ENCODE results near the gene SUGT1.
A peak's percentile ranks its signal among the peaks of the same experiment; 100 is the strongest.

The SUGT1 gene

DNA sequence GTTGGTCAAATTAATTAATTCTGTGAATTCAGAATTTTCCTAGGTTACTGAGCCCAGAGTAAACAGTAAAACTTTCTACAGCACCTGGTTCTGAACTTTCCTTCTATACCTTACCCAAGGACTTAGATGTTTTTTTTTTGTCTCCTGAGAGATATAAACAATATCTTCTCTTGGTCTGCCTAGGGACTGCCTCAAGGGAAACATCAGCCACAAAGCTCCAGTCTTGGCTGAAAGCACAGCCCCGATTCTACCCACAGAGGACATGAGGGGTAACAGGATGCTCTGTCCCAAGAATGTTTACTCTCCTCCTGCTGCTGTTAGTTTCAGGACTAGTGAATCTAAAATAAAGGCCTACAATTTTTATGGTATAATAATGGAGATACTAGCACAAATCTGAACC, 72.7 kb downstream of the SUGT1 start:
- no peak overlapping the region for H3K4me3 ChIP-seq (ENCODE audit: low read length in 2 of 2)
- no peaks in the 10 kb centered on the region for H3K27me3 ChIP-seq (ENCODE audit: control insufficient read depth in 2 of 2, insufficient read depth in 2 of 2, low read length in 2 of 2)
- no peaks in the 10 kb centered on the region for H3K4me1 ChIP-seq (ENCODE audit: control insufficient read depth in 2 of 2, insufficient read depth in 2 of 2, low read length in 2 of 2)
- no peak overlapping the region for H3K9ac ChIP-seq (ENCODE audit: low read depth in 1 of 2, low read length in 2 of 2)
- no peaks in the 10 kb centered on the region for H3K9me3 ChIP-seq (ENCODE audit: control insufficient read depth in 2 of 2, low read length in 2 of 2)
- H3K27ac ChIP-seq (ENCODE audit: low read depth in 2 of 2, low read length in 2 of 2): no peak overlapping the region
- no peaks in the 10 kb centered on the region for H3K36me3 ChIP-seq (ENCODE audit: control insufficient read depth in 2 of 2, insufficient read depth in 2 of 2, low read length in 2 of 2)

DNA sequence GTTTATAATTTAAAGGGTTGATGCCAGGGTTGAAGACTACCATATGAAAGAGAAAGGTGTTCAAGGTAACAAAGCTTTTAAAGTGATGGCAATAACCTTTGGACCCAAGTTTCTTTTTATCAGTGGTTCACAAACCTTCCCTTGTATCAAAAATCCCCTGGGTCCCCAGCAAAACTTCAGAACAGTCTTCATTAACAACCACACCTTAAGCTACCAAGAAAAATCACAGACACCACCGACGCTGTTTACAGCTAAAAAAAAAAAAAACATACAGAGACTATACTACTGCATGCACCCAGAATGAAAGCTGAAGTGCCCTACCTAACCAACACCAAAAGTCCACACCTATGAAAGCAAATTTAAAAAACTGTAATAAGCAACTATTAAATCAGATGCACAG, 73.6 kb downstream of the SUGT1 start:
- Histone ChIP-seq H3K9ac (ENCODE audit: low read depth in 1 of 2, low read length in 2 of 2) (no peak overlapping the region), H3K9me3 (ENCODE audit: control insufficient read depth in 2 of 2, low read length in 2 of 2) (no peaks in the 10 kb centered on the region), H3K4me1 (ENCODE audit: control insufficient read depth in 2 of 2, insufficient read depth in 2 of 2, low read length in 2 of 2) (no peaks in the 10 kb centered on the region), H3K27me3 (ENCODE audit: control insufficient read depth in 2 of 2, insufficient read depth in 2 of 2, low read length in 2 of 2) (no peaks in the 10 kb centered on the region), H3K36me3 (ENCODE audit: control insufficient read depth in 2 of 2, insufficient read depth in 2 of 2, low read length in 2 of 2) (no peaks in the 10 kb centered on the region), H3K4me3 (ENCODE audit: low read length in 2 of 2) (no peak overlapping the region), H3K27ac (ENCODE audit: low read depth in 2 of 2, low read length in 2 of 2) (no peak overlapping the region)

DNA sequence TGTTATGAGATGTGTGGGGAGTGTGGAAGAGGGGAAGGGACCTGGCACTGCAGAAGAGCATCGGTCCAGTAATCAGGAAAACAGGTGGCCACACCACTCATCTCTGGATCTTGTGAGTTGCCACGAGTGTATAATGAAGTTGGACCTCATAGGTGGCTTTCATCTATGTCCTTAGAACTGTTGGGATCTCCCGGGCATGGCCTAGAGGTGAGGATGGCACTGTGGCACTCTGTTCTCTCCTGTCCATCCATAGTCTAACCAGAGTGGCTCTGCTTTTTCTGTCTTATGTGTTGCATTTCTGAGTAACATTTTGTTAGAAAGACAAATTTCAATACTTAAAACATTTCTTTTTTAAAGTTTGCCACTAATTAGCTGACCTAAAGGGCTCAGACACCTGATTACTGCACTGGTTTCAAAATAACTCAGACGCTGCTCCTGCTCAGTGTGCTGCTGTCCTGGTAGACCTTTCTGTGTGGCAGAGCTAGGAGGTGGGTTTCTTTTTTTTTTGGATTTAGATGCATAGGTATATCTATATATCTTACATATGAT, 81.5 kb downstream of the SUGT1 start:
- Histone ChIP-seq H3K27ac (ENCODE audit: low read depth in 2 of 2, low read length in 2 of 2) (no peak overlapping the region), H3K27me3 (ENCODE audit: control insufficient read depth in 2 of 2, insufficient read depth in 2 of 2, low read length in 2 of 2) (peaks cover under 1 to 8% of the 10 kb centered on the region in 2 donors)

DNA sequence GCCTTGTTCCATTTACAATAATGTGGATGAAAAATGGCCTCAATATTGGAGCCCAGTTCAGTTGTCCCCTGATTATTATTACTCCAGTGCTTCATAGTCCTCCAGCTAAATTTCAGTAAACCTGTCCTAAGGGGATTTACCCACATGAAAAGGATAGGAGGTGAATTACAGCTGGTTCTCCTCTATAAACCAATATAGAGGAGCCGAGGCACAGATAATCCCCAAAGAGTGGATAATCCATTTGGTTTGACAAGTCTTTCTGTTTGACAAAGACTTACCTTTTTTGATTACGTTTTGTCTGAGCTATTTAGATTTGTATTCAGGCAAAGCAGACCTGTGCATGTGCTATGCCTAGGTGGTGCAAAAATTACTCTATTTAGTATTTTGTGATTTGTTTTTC, 84.3 kb downstream of the SUGT1 start:
- peaks cover 8 to 19% of the 10 kb centered on the region in 2 donors for H3K27me3 ChIP-seq (ENCODE audit: control insufficient read depth in 2 of 2, insufficient read depth in 2 of 2, low read length in 2 of 2)
- no peaks in the 10 kb centered on the region for H3K36me3 ChIP-seq (ENCODE audit: control insufficient read depth in 2 of 2, insufficient read depth in 2 of 2, low read length in 2 of 2)
- no peak overlapping the region for H3K9ac ChIP-seq (ENCODE audit: low read depth in 1 of 2, low read length in 2 of 2)
- H3K4me1 ChIP-seq (ENCODE audit: control insufficient read depth in 2 of 2, insufficient read depth in 2 of 2, low read length in 2 of 2): no peaks in the 10 kb centered on the region
- H3K4me3 ChIP-seq (ENCODE audit: low read length in 2 of 2): no peak overlapping the region
- H3K27ac ChIP-seq (ENCODE audit: low read depth in 2 of 2, low read length in 2 of 2): no peak overlapping the region
- no peaks in the 10 kb centered on the region for H3K9me3 ChIP-seq (ENCODE audit: control insufficient read depth in 2 of 2, low read length in 2 of 2)

More for the DNA sequence above, 81.5 kb downstream of the SUGT1 start:
- Histone ChIP-seq H3K9ac (ENCODE audit: low read depth in 1 of 2, low read length in 2 of 2) (no peak overlapping the region), H3K36me3 (ENCODE audit: control insufficient read depth in 2 of 2, insufficient read depth in 2 of 2, low read length in 2 of 2) (no peaks in the 10 kb centered on the region), H3K4me1 (ENCODE audit: control insufficient read depth in 2 of 2, insufficient read depth in 2 of 2, low read length in 2 of 2) (no peaks in the 10 kb centered on the region), H3K9me3 (ENCODE audit: control insufficient read depth in 2 of 2, low read length in 2 of 2) (no peaks in the 10 kb centered on the region), H3K4me3 (ENCODE audit: low read length in 2 of 2) (no peak overlapping the region)

DNA sequence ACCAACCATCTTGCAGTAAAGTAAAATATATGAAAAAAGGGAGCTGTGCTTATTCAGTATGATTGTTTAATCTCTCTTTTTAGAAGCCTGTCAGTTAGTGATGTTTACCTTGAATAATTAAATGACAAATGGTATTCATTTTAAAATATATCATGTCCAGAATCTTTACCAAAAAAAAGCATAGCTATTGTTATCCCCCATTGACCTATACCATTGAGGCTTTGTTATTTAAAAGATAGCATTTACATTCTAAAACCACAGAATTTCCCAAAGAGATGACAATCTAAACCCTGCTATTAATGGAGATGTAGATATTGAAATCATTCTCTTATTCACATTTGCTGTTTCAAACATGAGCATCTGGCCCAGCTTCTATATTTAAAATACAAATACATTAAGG, 84.8 kb downstream of the SUGT1 start:
- H3K27ac ChIP-seq (ENCODE audit: low read depth in 2 of 2, low read length in 2 of 2): no peak overlapping the region
- H3K9me3 ChIP-seq (ENCODE audit: control insufficient read depth in 2 of 2, low read length in 2 of 2): no peaks in the 10 kb centered on the region
- no peaks in the 10 kb centered on the region for H3K4me1 ChIP-seq (ENCODE audit: control insufficient read depth in 2 of 2, insufficient read depth in 2 of 2, low read length in 2 of 2)
- no peak overlapping the region for H3K9ac ChIP-seq (ENCODE audit: low read depth in 1 of 2, low read length in 2 of 2)
- H3K36me3 ChIP-seq (ENCODE audit: control insufficient read depth in 2 of 2, insufficient read depth in 2 of 2, low read length in 2 of 2): no peaks in the 10 kb centered on the region
- H3K27me3 ChIP-seq (ENCODE audit: control insufficient read depth in 2 of 2, insufficient read depth in 2 of 2, low read length in 2 of 2): peaks cover 8 to 19% of the 10 kb centered on the region in 2 donors
- no peak overlapping the region for H3K4me3 ChIP-seq (ENCODE audit: low read length in 2 of 2)

DNA sequence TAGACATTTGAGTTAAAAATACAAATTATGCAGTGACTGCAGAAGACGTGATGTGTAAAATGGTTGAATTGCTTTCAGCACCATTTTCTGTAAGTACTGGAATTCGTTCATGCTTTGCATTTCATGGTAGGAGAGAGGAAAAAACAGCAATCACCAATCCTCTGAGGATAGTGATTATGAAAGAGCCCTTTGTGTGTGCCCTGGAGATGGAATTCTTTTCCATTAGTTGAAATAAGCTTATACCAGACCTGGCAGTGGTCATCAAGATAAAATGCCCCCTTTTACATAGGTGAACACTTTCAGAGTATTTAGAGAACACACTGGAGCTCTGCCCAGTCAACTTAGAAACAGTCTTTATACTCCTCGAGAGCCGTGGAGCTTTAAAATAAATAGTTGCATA, 85.3 kb downstream of the SUGT1 start:
- peaks cover 8 to 19% of the 10 kb centered on the region in 2 donors for H3K27me3 ChIP-seq (ENCODE audit: control insufficient read depth in 2 of 2, insufficient read depth in 2 of 2, low read length in 2 of 2)
- no peak overlapping the region for H3K4me3 ChIP-seq (ENCODE audit: low read length in 2 of 2)
- no peaks in the 10 kb centered on the region for H3K4me1 ChIP-seq (ENCODE audit: control insufficient read depth in 2 of 2, insufficient read depth in 2 of 2, low read length in 2 of 2)
- H3K36me3 ChIP-seq (ENCODE audit: control insufficient read depth in 2 of 2, insufficient read depth in 2 of 2, low read length in 2 of 2): no peaks in the 10 kb centered on the region
- H3K9me3 ChIP-seq (ENCODE audit: control insufficient read depth in 2 of 2, low read length in 2 of 2): no peaks in the 10 kb centered on the region
- H3K27ac ChIP-seq (ENCODE audit: low read depth in 2 of 2, low read length in 2 of 2): no peak overlapping the region
- H3K9ac ChIP-seq (ENCODE audit: low read depth in 1 of 2, low read length in 2 of 2): no peak overlapping the region

DNA sequence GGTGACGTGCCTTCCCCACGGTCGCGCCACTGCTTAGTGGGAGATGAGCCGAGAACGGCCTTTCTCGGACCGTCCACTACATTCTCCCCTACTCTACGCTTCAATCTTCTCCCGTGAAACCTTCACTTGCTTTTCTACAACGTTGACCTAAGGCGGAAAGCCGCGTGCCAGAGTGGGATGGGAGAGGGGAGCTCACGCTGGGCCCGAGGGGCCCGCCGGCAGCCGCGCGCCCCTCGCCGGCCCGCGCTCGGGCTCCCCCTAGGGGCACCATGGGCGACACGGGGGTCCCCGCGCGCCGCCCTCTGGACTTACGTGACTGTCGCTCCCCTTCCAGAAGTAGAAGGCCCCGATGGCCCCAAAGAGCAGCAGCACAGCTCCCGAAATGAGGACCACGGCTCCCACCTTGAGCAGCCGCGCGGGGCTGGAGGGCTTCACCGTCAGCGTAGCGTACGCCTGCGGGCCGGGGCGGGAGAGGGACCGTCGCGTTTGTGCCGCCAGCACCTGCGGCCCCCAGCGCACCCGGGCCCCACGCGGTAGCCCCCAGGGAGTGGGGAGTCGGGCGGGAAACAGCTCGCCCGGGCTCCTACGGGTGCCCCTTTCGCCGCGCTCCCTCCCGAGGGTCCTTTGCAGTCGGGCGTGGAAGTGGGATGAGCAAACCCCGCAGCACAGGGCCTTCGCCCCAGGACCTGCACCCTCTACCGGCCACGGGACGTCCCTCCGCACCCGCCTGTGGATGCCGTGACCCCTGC, 86.3 kb downstream of the SUGT1 start:
- H3K27ac ChIP-seq (ENCODE audit: low read depth in 2 of 2, low read length in 2 of 2): no peak overlapping the region
- no peak overlapping the region for H3K9ac ChIP-seq (ENCODE audit: low read depth in 1 of 2, low read length in 2 of 2)
- no peaks in the 10 kb centered on the region for H3K4me1 ChIP-seq (ENCODE audit: control insufficient read depth in 2 of 2, insufficient read depth in 2 of 2, low read length in 2 of 2)
- H3K27me3 ChIP-seq (ENCODE audit: control insufficient read depth in 2 of 2, insufficient read depth in 2 of 2, low read length in 2 of 2): peaks cover 8 to 19% of the 10 kb centered on the region in 2 donors
- H3K36me3 ChIP-seq (ENCODE audit: control insufficient read depth in 2 of 2, insufficient read depth in 2 of 2, low read length in 2 of 2): no peaks in the 10 kb centered on the region
- peak overlapping the region; percentile 20 to 22 for H3K4me3 ChIP-seq (ENCODE audit: low read length in 2 of 2)
- no peaks in the 10 kb centered on the region for H3K9me3 ChIP-seq (ENCODE audit: control insufficient read depth in 2 of 2, low read length in 2 of 2)

DNA sequence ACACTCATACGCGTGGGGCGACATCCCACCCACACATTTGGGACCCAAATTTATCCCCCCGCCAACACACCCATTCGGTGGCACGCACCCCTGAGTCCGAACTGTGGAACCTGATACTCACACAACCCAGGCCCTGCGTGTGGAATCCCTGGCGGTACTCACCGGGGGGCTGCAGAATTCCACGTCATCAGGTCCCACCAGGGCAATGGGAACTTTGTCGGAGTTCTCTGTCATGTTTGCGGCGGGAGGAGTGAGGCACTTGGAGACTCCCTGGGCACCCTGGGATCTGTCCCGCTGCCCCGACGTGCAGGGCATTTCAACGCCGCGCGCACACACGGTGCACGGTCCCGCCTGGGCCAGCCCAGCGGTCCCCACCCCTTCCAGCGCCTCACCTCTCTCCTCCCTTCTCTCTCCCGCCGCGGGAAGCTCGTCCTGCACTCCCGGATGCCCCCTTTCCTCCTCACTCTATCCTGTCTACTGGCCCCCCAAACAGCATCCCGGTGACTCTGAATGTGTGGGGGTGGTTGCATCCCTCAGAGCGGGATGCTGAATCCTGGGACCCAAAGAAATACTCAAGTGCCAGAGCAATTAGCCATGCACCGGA, 86.9 kb downstream of the SUGT1 start, which contains the start of gene CNMD:
CNMD (minus strand) TSS at position 353 of the 604 bp plus-strand sequence; CDS start at position 234, 119 bp downstream.
- Histone ChIP-seq H3K4me1 (ENCODE audit: control insufficient read depth in 2 of 2, insufficient read depth in 2 of 2, low read length in 2 of 2) (no peaks in the 10 kb centered on the region), H3K36me3 (ENCODE audit: control insufficient read depth in 2 of 2, insufficient read depth in 2 of 2, low read length in 2 of 2) (no peaks in the 10 kb centered on the region), H3K9me3 (ENCODE audit: control insufficient read depth in 2 of 2, low read length in 2 of 2) (no peaks in the 10 kb centered on the region), H3K27me3 (ENCODE audit: control insufficient read depth in 2 of 2, insufficient read depth in 2 of 2, low read length in 2 of 2) (peaks cover 8 to 19% of the 10 kb centered on the region in 2 donors), H3K4me3 (ENCODE audit: low read length in 2 of 2) (peak within 1 kb of the TSS; percentile 20 to 22), H3K27ac (ENCODE audit: low read depth in 2 of 2, low read length in 2 of 2) (no peak within 1 kb of the TSS), H3K9ac (ENCODE audit: low read depth in 1 of 2, low read length in 2 of 2) (no peak within 1 kb of the TSS)

DNA sequence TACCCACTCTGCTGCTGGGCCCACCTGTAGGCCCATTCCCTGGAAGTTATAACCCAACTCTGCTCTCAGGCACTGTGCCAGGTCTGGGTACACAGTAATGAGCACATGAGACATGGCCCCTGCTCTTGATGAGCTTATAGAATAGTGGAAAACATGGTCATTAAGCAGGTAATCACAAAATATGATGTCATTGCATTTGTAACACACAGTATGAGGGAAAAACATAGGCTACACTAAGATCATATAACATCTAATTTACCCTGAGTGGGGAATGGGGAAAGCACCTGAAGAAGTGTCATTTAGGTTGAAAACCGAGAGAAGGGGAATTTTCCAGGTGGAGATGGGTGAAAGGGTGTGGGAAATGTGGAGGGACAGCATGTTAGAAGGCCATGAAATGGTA, 90.9 kb downstream of the SUGT1 start:
- no peaks in the 10 kb centered on the region for H3K4me1 ChIP-seq (ENCODE audit: control insufficient read depth in 2 of 2, insufficient read depth in 2 of 2, low read length in 2 of 2)
- H3K27me3 ChIP-seq (ENCODE audit: control insufficient read depth in 2 of 2, insufficient read depth in 2 of 2, low read length in 2 of 2): peaks cover 8 to 12% of the 10 kb centered on the region in 2 donors
- no peak overlapping the region for H3K9ac ChIP-seq (ENCODE audit: low read depth in 1 of 2, low read length in 2 of 2)
- H3K36me3 ChIP-seq (ENCODE audit: control insufficient read depth in 2 of 2, insufficient read depth in 2 of 2, low read length in 2 of 2): no peaks in the 10 kb centered on the region
- no peak overlapping the region for H3K4me3 ChIP-seq (ENCODE audit: low read length in 2 of 2)
- no peak overlapping the region for H3K27ac ChIP-seq (ENCODE audit: low read depth in 2 of 2, low read length in 2 of 2)
- no peaks in the 10 kb centered on the region for H3K9me3 ChIP-seq (ENCODE audit: control insufficient read depth in 2 of 2, low read length in 2 of 2)

DNA sequence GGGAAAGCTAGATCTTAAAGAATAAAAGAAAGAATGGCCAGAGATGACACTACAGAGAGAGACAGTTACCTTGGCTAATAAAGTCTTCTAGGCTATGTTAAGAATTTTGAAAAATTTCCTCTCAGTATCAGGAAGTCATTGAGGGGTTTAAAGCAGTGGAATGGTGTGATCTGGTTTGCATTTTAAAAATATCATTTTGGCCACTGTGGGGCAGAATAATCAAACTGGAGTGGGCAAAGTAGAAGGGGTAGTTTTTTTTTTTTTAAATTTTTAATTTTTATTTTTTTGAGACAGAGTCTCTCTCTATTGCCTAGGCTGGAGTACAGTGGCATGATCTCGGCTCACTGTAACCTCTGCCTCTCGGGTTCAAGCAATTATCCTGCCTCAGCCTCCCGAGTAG, 91.4 kb downstream of the SUGT1 start:
- Histone ChIP-seq H3K27ac (ENCODE audit: low read depth in 2 of 2, low read length in 2 of 2) (no peak overlapping the region), H3K36me3 (ENCODE audit: control insufficient read depth in 2 of 2, insufficient read depth in 2 of 2, low read length in 2 of 2) (no peaks in the 10 kb centered on the region), H3K4me3 (ENCODE audit: low read length in 2 of 2) (no peak overlapping the region), H3K9ac (ENCODE audit: low read depth in 1 of 2, low read length in 2 of 2) (no peak overlapping the region), H3K4me1 (ENCODE audit: control insufficient read depth in 2 of 2, insufficient read depth in 2 of 2, low read length in 2 of 2) (no peaks in the 10 kb centered on the region), H3K9me3 (ENCODE audit: control insufficient read depth in 2 of 2, low read length in 2 of 2) (no peaks in the 10 kb centered on the region), H3K27me3 (ENCODE audit: control insufficient read depth in 2 of 2, insufficient read depth in 2 of 2, low read length in 2 of 2) (peaks cover 8 to 12% of the 10 kb centered on the region in 2 donors)

Measured in mucosa of rectum (tissue), 2 donors.